NCI-H774 (cell line): Measurements from ENCODE around the gene FYTTD1.

ENCODE experiments used
- DNase-seq: peaks from one replicate; lab custom pipeline; 2025; lab: John Stamatoyannopoulos, UW

The FYTTD1 gene

DNA sequence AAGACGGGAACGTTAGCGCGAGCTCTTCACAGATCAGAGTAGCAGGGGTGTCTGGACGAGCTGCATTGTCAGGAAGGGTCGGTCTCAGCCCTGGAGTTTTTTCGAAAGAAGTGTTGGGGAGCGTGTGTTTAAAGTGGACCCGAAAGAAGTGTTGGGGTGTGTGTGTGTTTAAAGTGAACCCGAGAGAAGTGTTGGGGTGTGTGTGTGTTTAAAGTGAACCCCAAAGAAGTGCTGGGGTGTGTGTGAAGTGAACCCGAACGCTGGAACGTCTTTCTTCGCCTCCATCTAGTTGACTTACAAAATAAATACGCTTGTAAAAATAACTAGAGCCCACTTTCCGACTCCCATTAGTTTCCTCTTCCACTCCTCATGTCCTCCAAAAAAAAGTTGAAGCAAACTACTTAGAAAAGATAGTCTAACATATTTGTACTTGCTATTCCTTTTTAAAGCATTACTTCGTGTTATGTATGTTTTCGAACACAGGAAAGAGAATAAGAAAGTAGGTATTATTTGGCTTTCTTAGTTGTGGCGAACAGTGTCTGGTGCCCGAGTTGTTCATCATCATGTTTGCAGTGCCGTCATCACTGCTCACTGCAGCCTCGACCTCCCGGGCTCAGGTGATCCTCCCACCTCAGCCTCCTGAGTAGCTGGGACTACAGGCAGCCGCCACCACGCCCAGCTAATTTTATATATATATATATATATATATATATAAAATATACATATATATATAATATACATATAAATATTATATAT is 42.4 kb downstream of the FYTTD1 start:
- DNase-seq: no peak

GRCh38 chr3:197793247-197793646 is 43.6 kb downstream of the FYTTD1 start:
- no peak for DNase-seq

DNA sequence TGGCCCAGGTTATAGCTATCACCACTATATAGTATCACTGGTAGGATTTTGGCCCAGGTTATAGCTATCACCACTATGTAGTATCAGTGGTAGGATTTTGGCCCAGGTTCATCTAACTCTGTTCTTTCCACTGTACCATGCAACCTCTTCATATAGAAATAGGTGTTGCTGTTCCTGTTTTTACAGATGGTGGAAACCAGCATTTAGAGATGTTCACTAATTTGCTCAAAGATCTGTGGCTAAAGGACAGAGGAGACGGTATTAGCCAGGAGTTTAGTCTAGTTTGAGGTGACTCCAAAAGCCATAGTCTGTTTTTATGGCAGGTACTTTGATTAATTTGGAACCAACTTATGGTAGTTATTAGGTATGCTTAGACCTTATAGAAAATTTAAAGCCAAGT is 44.4 kb downstream of the FYTTD1 start:
- DNase-seq: no peak

DNA sequence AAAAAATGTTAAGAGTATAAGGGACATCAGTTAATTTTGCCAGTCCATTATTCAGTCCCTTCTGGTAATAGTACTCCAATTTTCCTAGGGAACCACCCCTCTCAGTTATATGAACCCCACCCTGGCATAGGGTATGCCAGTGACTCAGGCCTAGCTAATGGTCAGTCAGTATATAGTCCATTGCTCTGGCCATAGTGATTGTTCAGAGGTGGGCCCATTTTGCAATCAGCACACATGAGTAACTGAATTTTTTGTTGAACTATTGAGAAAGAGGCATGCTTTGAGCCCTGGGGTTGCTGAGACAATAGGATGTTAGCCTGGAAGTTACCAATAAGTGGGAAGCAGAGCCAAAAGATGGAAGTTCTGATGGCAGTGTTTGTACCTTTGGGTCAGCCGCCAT is 45.5 kb downstream of the FYTTD1 start:
- DNase-seq: no peak

DNA sequence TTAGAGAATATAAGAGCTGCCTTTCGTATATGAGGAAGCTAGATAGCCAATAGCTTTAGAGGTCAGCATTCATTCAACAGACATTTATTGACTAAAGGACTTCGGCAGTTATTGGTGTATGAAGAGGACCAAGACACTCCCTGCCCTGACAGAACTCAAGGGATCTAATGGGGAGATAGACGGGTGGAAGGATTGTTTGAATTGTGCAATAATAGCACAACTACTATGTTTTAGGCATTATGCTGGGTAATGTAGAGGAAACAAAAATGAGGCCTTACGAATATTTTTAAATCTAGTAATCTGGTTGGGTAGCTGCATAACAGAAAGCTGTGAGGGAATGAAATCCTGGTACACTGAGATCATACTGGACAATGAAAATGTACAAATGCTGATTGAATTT is 46.4 kb downstream of the FYTTD1 start:
- DNase-seq: no peak

- DNase-seq: no peak
These were observed 49.2 kb downstream of the FYTTD1 start for GRCh38 chr3:197798863-197799262.

GRCh38 chr3:197800379-197800778 is 50.7 kb downstream of the FYTTD1 start:
- no peak for DNase-seq

DNA sequence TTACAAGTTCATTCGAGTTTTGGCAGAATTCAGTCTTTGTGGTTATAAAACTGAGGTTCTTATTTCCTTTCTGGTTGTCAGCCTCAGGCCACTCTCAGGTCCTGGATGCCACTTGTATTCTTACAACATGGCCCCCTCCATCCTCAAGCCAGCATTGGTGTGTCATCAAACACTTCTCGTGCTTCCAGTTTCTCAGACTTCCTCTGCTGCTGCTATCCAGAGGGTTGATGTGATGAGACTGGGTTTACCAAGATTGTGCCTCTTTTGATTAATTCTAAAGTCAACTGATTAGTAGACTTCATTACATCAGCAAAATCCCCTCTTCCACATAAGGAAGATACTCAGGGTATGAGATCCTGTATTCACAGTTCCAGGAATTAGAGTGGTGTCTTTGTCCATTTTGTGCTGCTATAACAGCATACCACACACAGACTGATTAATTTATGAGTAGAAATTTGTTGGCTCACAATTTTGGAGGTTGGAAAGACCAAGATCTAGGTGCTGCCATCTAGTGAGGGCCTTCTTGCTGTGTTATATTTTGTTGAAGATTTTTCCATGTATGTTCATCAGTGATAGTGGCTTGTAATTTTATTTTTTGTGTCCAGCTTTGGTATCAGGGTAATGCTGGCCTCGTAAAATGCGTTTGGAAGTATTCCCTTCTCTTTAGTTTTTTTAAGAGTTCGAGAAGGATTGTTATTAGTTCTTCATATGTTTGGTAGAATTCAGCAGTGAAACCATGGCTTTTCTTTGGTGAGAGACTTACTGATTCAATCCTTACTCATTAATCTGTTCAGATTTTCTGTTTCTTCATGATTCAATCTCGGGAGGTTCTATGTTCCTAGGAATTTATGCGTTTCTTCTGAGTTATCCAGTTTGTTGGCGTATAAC is 52.5 kb downstream of the FYTTD1 start:
- no peak for DNase-seq

GRCh38 chr3:197802779-197803459 is 53.2 kb downstream of the FYTTD1 start:
- DNase-seq: no peak

DNA sequence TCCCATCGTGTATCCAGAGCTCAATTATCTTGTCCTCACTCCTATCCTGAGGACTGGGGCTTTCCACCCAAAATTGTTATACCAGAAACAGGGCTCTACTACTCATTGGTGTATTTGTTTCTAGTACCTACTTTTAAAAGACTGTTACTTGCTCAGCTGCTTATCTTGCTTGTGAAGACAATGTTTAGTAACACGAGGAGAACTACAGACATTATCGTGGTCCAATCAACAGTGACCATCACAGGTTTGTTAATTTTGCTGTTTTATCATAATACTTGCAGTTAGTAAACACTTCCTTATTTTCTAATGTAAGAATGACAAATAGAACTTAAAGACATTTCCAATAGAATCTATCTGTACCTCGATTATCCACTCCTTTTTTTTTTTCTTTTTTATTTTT is 54.8 kb downstream of the FYTTD1 start:
- DNase-seq: no peak

- DNase-seq: no peak
These were observed 58.4 kb downstream of the FYTTD1 start for GRCh38 chr3:197807969-197808587.

DNA sequence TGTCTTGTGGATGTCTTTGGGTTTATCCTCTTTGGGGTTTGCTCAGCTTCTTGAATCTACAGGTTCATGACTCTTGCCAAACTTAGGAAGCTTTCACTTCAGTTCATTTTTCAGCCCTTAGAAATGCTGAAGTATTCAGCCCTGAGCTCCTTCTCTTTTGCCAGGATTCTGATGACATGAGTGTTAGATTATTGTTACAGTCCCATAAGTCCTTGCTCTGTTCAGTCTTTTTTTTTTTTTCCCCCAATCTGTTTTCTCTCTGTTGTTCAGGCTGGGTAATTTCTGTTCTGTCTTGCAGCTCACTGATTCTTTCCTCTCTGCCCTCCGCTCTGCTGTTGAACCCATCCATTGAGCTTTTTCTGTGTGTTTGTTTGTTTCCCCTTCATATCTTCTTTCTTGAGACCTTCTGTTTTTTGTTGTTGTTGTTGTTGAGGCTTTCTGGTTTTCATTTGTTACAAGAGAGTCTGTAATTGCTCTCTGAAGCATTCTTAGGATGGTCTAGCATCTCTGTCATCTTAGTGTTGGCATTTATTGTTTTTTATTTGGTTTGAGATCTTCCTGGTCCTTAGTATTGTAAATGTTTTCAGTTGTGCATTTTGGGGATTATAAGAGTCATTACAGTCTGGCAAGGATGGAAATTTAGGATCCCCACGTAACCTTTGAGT is 59.8 kb downstream of the FYTTD1 start:
- no peak for DNase-seq

GRCh38 chr3:197810901-197811300 is 61.2 kb downstream of the FYTTD1 start:
- no peak for DNase-seq

GRCh38 chr3:197811343-197811742 is 61.7 kb downstream of the FYTTD1 start:
- DNase-seq: no peak

- no peak for DNase-seq
These were observed 64.7 kb downstream of the FYTTD1 start for GRCh38 chr3:197814372-197814771.

- DNase-seq: no peak
These were observed 71.1 kb downstream of the FYTTD1 start for GRCh38 chr3:197820550-197821335.

DNA sequence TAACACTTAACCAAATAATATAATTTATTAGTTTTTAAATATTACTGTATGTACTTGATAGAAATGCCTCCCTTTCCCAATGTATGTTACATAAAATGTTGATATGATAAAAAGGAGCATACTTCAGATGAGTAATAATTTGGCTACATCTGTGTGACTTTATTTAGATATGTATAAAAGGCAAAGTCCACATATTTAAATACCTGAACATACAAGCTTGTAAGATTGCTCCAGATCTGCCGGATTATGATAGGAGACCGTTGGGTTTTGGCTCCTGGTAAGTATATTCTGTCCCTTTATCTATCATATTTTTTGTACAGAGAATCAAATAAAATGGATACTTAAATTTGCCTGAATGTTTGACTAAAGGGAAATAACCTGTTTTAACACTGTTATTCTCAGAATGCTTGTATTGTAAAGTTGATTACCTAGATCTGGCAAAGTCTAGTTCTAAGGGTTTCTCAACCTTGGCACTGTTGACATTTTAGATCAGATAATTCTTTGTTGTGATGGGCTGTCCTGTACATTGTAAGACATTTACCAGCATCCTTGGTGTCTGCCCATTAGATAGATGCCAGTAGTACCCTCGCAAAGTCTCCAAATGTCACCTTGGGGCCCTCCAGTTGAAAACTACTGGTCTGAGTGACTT is 79.8 kb downstream of the FYTTD1 start:
- DNase-seq: no peak

GRCh38 chr3:197830308-197830966 is 80.8 kb downstream of the FYTTD1 start:
- no peak for DNase-seq

DNA sequence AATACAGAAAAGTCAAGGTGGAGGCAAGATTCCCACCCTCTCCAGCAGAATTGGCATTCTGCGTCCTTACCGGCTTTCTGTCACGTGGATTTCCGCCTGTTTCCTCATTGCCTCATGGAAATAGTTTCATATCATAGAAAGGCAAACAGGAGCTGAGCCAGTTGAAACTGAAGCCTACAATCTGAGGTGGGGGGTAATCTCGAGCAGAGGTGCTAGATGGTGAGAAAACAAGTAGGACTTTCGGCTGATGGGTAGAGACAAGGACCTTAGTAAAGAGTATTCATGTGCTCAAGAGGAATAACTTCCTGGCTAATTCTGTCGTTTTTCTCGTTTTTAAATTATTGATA is 81.3 kb downstream of the FYTTD1 start:
- DNase-seq: no peak
